Measurements from ENCODE around the gene KBTBD4.

The KBTBD4 gene

GRCh38 chr11:47615249-47615648 is 36.5 kb upstream of the KBTBD4 start:
- Histone ChIP-seq H3K9me2 (replicated peaks; ENCODE audit: insufficient read depth, low read length) (no peaks in the 10 kb centered on the region), H3K79me2 (ENCODE audit: insufficient read depth, low read length) (no peaks in the 10 kb centered on the region), H3K9me3 (ENCODE audit: insufficient read depth, low read length) (no peaks in the 10 kb centered on the region), H3K9ac (ENCODE audit: low read length) (no peak overlapping the region), H3K4me3 (ENCODE audit: insufficient read depth, low read length, poor library complexity, severe bottlenecking) (no peak overlapping the region), H3F3A (ENCODE audit: insufficient read depth) (no peaks in the 10 kb centered on the region; the same call in none of the 2 replicates), H2AFZ (ENCODE audit: low read depth, low read length, severe bottlenecking) (no peak overlapping the region), H3K4me2 (ENCODE audit: low read depth, low read length, poor library complexity, severe bottlenecking) (no peak overlapping the region), H3K36me3 (ENCODE audit: low read length) (peaks cover 13% of the 10 kb centered on the region), H3K27me3 (ENCODE audit: low read length) (no peaks in the 10 kb centered on the region), H3K27ac (ENCODE audit: low read depth, low read length) (no peak overlapping the region), H4K20me1 (ENCODE audit: low read depth, low read length) (no peaks in the 10 kb centered on the region)
- TF ChIP-seq, protein P1, sequence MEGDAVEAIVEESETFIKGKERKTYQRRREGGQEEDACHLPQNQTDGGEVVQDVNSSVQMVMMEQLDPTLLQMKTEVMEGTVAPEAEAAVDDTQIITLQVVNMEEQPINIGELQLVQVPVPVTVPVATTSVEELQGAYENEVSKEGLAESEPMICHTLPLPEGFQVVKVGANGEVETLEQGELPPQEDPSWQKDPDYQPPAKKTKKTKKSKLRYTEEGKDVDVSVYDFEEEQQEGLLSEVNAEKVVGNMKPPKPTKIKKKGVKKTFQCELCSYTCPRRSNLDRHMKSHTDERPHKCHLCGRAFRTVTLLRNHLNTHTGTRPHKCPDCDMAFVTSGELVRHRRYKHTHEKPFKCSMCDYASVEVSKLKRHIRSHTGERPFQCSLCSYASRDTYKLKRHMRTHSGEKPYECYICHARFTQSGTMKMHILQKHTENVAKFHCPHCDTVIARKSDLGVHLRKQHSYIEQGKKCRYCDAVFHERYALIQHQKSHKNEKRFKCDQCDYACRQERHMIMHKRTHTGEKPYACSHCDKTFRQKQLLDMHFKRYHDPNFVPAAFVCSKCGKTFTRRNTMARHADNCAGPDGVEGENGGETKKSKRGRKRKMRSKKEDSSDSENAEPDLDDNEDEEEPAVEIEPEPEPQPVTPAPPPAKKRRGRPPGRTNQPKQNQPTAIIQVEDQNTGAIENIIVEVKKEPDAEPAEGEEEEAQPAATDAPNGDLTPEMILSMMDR (IDR thresholded peaks at IDR 0.05; ENCODE audit: insufficient read depth, low read length, poor library complexity, severe bottlenecking): no peak
- TF ChIP-seq EZH2phosphoT487 (conservative IDR thresholded peaks at IDR 0.05; ENCODE audit: low read length): no peak

GRCh38 chr11:47611348-47611794 is 32.6 kb upstream of the KBTBD4 start:
- Histone ChIP-seq H3K9me2 (replicated peaks; ENCODE audit: insufficient read depth, low read length) (no peaks in the 10 kb centered on the region), H3K4me2 (ENCODE audit: low read depth, low read length, poor library complexity, severe bottlenecking) (no peak overlapping the region), H3K27ac (ENCODE audit: low read depth, low read length) (no peak overlapping the region), H3K9ac (ENCODE audit: low read length) (no peak overlapping the region), H3K9me3 (ENCODE audit: insufficient read depth, low read length) (no peaks in the 10 kb centered on the region), H2AFZ (ENCODE audit: low read depth, low read length, severe bottlenecking) (no peak overlapping the region), H3F3A (ENCODE audit: insufficient read depth) (no peaks in the 10 kb centered on the region), H3K79me2 (ENCODE audit: insufficient read depth, low read length) (no peaks in the 10 kb centered on the region), H3K36me3 (ENCODE audit: low read length) (no peaks in the 10 kb centered on the region), H3K27me3 (ENCODE audit: low read length) (no peaks in the 10 kb centered on the region), H4K20me1 (ENCODE audit: low read depth, low read length) (no peaks in the 10 kb centered on the region), H3K4me3 (ENCODE audit: insufficient read depth, low read length, poor library complexity, severe bottlenecking) (no peak overlapping the region)
- TF ChIP-seq, protein P1 (IDR thresholded peaks at IDR 0.05; ENCODE audit: insufficient read depth, low read length, poor library complexity, severe bottlenecking): no peak
- no peak for TF ChIP-seq EZH2phosphoT487 (conservative IDR thresholded peaks at IDR 0.05; ENCODE audit: low read length)

GRCh38 chr11:47609675-47610074 is 30.9 kb upstream of the KBTBD4 start:
- no peaks in the 10 kb centered on the region for H3F3A ChIP-seq (ENCODE audit: insufficient read depth)
- TF ChIP-seq EZH2phosphoT487 (conservative IDR thresholded peaks at IDR 0.05; ENCODE audit: low read length): no peak
- TF ChIP-seq, protein P1 (IDR thresholded peaks at IDR 0.05; ENCODE audit: insufficient read depth, low read length, poor library complexity, severe bottlenecking): no peak
- no peaks in the 10 kb centered on the region for H3K36me3 ChIP-seq (ENCODE audit: low read length)

More at GRCh38 chr11:47609675-47610074, 30.9 kb upstream of the KBTBD4 start:
- H3K9me2 ChIP-seq (replicated peaks; ENCODE audit: insufficient read depth, low read length): no peaks in the 10 kb centered on the region
- H3K9ac ChIP-seq (ENCODE audit: low read length): no peak overlapping the region
- no peak overlapping the region for H3K4me2 ChIP-seq (ENCODE audit: low read depth, low read length, poor library complexity, severe bottlenecking)
- H3K4me3 ChIP-seq (ENCODE audit: insufficient read depth, low read length, poor library complexity, severe bottlenecking): no peak overlapping the region
- no peak overlapping the region for H3K27ac ChIP-seq (ENCODE audit: low read depth, low read length)
- no peaks in the 10 kb centered on the region for H4K20me1 ChIP-seq (ENCODE audit: low read depth, low read length)
- no peak overlapping the region for H2AFZ ChIP-seq (ENCODE audit: low read depth, low read length, severe bottlenecking)
- no peaks in the 10 kb centered on the region for H3K9me3 ChIP-seq (ENCODE audit: insufficient read depth, low read length)
- no peaks in the 10 kb centered on the region for H3K79me2 ChIP-seq (ENCODE audit: insufficient read depth, low read length)
- H3K27me3 ChIP-seq (ENCODE audit: low read length): no peaks in the 10 kb centered on the region
